ENCODE measurements around the gene WWOX. TPM values are rescaled to one million over a fixed set of nuclear protein-coding genes. Genes with fewer than 3 reads are reported as not detected.

Gene WWOX
- total and polyA plus RNA-seq, 2 experiments from 2014 or later: 17.0 to 39.8 TPM

DNA sequence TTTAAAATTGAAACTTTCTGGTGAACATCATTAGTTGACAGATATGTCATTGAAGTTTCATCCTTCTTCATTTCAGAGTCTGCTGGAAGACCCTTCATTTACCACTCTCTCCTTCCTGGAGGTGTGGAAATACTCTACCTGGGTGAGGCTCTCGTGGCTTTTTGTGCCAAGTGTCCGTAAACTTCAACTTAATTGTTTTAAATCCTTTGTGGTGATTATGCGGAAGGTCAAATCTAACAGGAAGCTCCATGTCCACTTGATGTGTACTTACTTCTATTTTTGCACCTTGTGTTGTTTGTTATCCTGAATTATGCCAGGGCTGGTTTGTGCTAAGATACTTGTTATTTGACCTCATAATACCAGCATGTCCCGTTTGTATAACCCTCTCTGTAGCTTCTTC lies 129.2 kb downstream of the WWOX start:
- TF ChIP-seq, protein P1, sequence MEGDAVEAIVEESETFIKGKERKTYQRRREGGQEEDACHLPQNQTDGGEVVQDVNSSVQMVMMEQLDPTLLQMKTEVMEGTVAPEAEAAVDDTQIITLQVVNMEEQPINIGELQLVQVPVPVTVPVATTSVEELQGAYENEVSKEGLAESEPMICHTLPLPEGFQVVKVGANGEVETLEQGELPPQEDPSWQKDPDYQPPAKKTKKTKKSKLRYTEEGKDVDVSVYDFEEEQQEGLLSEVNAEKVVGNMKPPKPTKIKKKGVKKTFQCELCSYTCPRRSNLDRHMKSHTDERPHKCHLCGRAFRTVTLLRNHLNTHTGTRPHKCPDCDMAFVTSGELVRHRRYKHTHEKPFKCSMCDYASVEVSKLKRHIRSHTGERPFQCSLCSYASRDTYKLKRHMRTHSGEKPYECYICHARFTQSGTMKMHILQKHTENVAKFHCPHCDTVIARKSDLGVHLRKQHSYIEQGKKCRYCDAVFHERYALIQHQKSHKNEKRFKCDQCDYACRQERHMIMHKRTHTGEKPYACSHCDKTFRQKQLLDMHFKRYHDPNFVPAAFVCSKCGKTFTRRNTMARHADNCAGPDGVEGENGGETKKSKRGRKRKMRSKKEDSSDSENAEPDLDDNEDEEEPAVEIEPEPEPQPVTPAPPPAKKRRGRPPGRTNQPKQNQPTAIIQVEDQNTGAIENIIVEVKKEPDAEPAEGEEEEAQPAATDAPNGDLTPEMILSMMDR (IDR thresholded peaks at IDR 0.05; ENCODE audit: poor library complexity): no peak
- TF ChIP-seq EZH2 (IDR thresholded peaks at IDR 0.05; ENCODE audit: borderline replicate concordance) (no peak), EZH2phosphoT487 (IDR thresholded peaks at IDR 0.05; ENCODE audit: low read depth, severe bottlenecking, unreplicated experiment) (no peak)
- H3K79me2 ChIP-seq: no peaks in the 10 kb centered on the region
- no peaks in the 10 kb centered on the region for H3K9me2 ChIP-seq (replicated peaks; ENCODE audit: insufficient read depth)
- H3K9me3 ChIP-seq (ENCODE audit: low read depth): no peaks in the 10 kb centered on the region
- peaks cover 12% of the 10 kb centered on the region for H3K4me1 ChIP-seq (ENCODE audit: insufficient read depth)
- H4K20me1 ChIP-seq (ENCODE audit: insufficient read depth, poor library complexity, severe bottlenecking): no peaks in the 10 kb centered on the region
- no peak for DNase-seq (ENCODE audit: low spot score)
- no peak overlapping the region for H2AFZ ChIP-seq
- no peak overlapping the region for H3K4me3 ChIP-seq
- H3K27me3 ChIP-seq: no peaks in the 10 kb centered on the region
- no peak overlapping the region for H3K27ac ChIP-seq
- WGBS (ENCODE audit: low lambda C conversion rate, missing lambda C conversion rate): 84% methylated on average over 4 of the region's 4 CpGs
- H3K36me3 ChIP-seq (replicated peaks; ENCODE audit: insufficient read depth, low read depth): no peaks in the 10 kb centered on the region
- H3K4me2 ChIP-seq: no peak overlapping the region

DNA sequence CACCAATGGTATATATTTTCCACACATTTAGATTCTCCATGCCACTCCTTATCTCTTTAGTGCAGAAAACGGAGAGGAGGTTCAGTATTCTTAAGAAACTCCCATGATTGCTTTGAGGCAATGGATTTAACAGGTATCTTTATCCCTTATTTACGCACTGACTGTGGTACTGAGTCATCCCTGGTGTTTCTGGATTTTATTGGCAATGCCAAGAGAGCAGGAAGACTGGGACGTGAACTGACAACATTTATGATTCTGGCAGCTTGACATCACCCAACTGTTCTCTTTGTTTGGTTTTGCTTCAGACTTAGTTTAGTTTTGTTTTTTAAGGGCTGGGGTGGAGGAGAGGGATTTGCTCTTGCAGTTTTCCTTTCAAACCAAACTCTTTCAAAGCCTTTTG lies 131.4 kb downstream of the WWOX start:
- H3K27me3 ChIP-seq: no peaks in the 10 kb centered on the region
- no peaks in the 10 kb centered on the region for H4K20me1 ChIP-seq (ENCODE audit: insufficient read depth, poor library complexity, severe bottlenecking)
- H3K4me3 ChIP-seq: no peak overlapping the region
- peaks cover 12% of the 10 kb centered on the region for H3K4me1 ChIP-seq (ENCODE audit: insufficient read depth)
- WGBS (ENCODE audit: low lambda C conversion rate, missing lambda C conversion rate): 19% methylated on average over 3 of the region's 3 CpGs
- no peak overlapping the region for H2AFZ ChIP-seq
- TF ChIP-seq, protein P1 (IDR thresholded peaks at IDR 0.05; ENCODE audit: poor library complexity): no peak
- DNase-seq (ENCODE audit: low spot score): peak; percentile 54
- H3K9me2 ChIP-seq (replicated peaks; ENCODE audit: insufficient read depth): no peaks in the 10 kb centered on the region
- peak overlapping the region; percentile 9 for H3K27ac ChIP-seq
- H3K36me3 ChIP-seq (replicated peaks; ENCODE audit: insufficient read depth, low read depth): no peaks in the 10 kb centered on the region
- H3K79me2 ChIP-seq: no peaks in the 10 kb centered on the region
- H3K9me3 ChIP-seq (ENCODE audit: low read depth): no peaks in the 10 kb centered on the region
- peak overlapping the region; percentile 29 for H3K4me2 ChIP-seq

DNA sequence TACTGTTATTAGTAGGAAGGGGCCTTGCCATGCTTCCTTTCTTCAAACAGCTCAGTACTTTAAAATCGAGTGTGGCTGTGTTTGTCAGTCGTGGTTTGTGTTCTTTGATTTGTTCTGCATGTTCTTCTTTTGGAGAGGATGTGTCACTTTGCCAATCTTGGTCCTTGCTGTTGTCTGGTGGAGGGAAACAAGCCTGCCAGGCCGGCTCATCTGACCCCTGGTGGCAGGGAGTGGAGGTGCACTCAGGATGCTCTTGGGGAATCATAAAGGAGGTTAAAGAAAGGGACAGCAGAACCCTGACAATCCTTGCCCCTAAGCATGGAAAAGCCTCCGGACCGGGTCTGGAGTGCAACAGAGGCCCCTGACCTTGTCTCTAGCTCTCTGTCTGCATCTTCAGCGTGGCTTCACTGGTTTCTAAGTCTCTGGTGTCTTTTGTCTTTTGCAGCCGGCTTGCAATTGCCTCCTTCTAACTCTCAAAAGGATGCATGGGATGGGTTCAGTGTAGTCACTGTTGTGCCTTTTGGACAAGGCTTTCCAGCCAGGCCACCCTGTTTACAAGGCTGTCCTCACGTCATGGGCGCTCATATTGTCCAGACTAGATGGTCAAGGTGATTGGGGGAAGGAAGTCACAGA lies 135.8 kb downstream of the WWOX start:
- H3K79me2 ChIP-seq: no peaks in the 10 kb centered on the region
- WGBS (ENCODE audit: low lambda C conversion rate, missing lambda C conversion rate): 48% methylated on average over 9 of the region's 9 CpGs
- no peaks in the 10 kb centered on the region for H3K9me2 ChIP-seq (replicated peaks; ENCODE audit: insufficient read depth)
- H3K4me2 ChIP-seq: no peak overlapping the region
- H3K27ac ChIP-seq: no peak overlapping the region
- TF ChIP-seq EZH2phosphoT487 (IDR thresholded peaks at IDR 0.05; ENCODE audit: low read depth, severe bottlenecking, unreplicated experiment): no peak
- TF ChIP-seq, protein P1 (IDR thresholded peaks at IDR 0.05; ENCODE audit: poor library complexity): peak; percentile 69
- H3K4me1 ChIP-seq (ENCODE audit: insufficient read depth): peaks cover 16% of the 10 kb centered on the region
- no peaks in the 10 kb centered on the region for H3K36me3 ChIP-seq (replicated peaks; ENCODE audit: insufficient read depth, low read depth)
- DNase-seq (ENCODE audit: low spot score): peak; percentile 75
- no peaks in the 10 kb centered on the region for H4K20me1 ChIP-seq (ENCODE audit: insufficient read depth, poor library complexity, severe bottlenecking)
- no peaks in the 10 kb centered on the region for H3K27me3 ChIP-seq
- H3K4me3 ChIP-seq: no peak overlapping the region
- H3K9me3 ChIP-seq (ENCODE audit: low read depth): no peaks in the 10 kb centered on the region
- H2AFZ ChIP-seq: no peak overlapping the region

DNA sequence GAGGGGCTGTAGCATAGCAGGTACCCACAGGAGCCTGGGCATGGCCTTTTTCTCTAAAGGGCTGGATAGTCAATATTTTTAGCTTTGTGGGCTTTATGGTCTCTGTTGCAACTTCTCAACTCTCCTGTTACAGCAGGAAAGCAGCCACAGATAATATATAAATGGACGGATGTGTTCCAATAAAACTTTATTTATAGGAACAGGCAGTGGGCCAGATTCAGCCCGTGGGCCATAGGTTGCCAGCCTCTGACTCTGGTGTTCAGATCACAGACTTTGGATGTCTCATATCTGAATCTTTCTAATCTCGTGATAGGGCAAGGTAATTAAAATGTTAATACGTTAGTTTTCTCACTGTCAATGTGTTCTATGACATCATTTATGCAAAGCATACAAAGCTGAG lies 136.4 kb downstream of the WWOX start:
- Histone ChIP-seq H3K79me2 (no peaks in the 10 kb centered on the region), H2AFZ (no peak overlapping the region), H3K4me3 (no peak overlapping the region), H3K27ac (no peak overlapping the region), H3K9me3 (ENCODE audit: low read depth) (no peaks in the 10 kb centered on the region), H3K4me2 (no peak overlapping the region), H4K20me1 (ENCODE audit: insufficient read depth, poor library complexity, severe bottlenecking) (no peaks in the 10 kb centered on the region), H3K27me3 (no peaks in the 10 kb centered on the region), H3K36me3 (replicated peaks; ENCODE audit: insufficient read depth, low read depth) (no peaks in the 10 kb centered on the region), H3K9me2 (replicated peaks; ENCODE audit: insufficient read depth) (no peaks in the 10 kb centered on the region), H3K4me1 (ENCODE audit: insufficient read depth) (peaks cover 16% of the 10 kb centered on the region)
- 82% methylated on average over 4 of the region's 4 CpGs for WGBS (ENCODE audit: low lambda C conversion rate, missing lambda C conversion rate)
- TF ChIP-seq, protein P1 (IDR thresholded peaks at IDR 0.05; ENCODE audit: poor library complexity): no peak
- no peak for TF ChIP-seq EZH2phosphoT487 (IDR thresholded peaks at IDR 0.05; ENCODE audit: low read depth, severe bottlenecking, unreplicated experiment)
- no peak for TF ChIP-seq EZH2 (IDR thresholded peaks at IDR 0.05; ENCODE audit: borderline replicate concordance)
- no peak for DNase-seq (ENCODE audit: low spot score)

All from hepatocyte (in vitro differentiated cells).